Gastrocnemius medialis (tissue), 4 donors: Measurements from ENCODE around the gene SPTLC2.

Experiments
- CTCF ChIP-seq, 5 experiments: fragments of 450-650 bp in 3 of 5; fragments of 200-600 bp in 2 of 5; sonication (generic) in 2 of 5; IDR thresholded peaks in 4 of 5; conservative IDR thresholded peaks in 1 of 5; 1 replicate in 4 of 5; 2 replicates in 1 of 5; pipeline ENCODE4 v1.5.1; 2016 to 2019; ENCODE audit warnings: antibody characterized with exemption in 5 of 5, mild to moderate bottlenecking in 3 of 5, moderate library complexity in 3 of 5
- POLR2A ChIP-seq, 2 donors: fragments of 450-650 bp; IDR thresholded peaks; one replicate each; pipeline ENCODE4 v1.6.1; 2017; ENCODE audit warnings: antibody characterized with exemption in 2 of 2, mild to moderate bottlenecking in 2 of 2, moderate library complexity in 2 of 2

GRCh38 chr14:77574446-77575115, 41.9 kb downstream of the SPTLC2 start:
- TF ChIP-seq CTCF (IDR thresholded peaks at IDR 0.05 in 4 of 5, conservative IDR thresholded peaks at IDR 0.05 in 1 of 5): no peak
- TF ChIP-seq POLR2A (IDR thresholded peaks at IDR 0.05): no peak
